HG03139 (cell line): ENCODE measurements around the gene CDH11.

Source experiments
- ATAC-seq: cut with Tn5 transposase; IDR thresholded peaks from one replicate; pipeline ENCODE4 v1.9.1; 2021; ENCODE audit not compliant: unreplicated experiment

CDH11 gene

GRCh38 chr16:65071433-65072311 is 50.2 kb downstream of the CDH11 start:
- no peak for ATAC-seq

- no peak for ATAC-seq
Measured at GRCh38 chr16:65070831-65071432, 50.9 kb downstream of the CDH11 start.

GRCh38 chr16:65069766-65070165 is 52.1 kb downstream of the CDH11 start:
- no peak for ATAC-seq

GRCh38 chr16:65069065-65069464 is 52.8 kb downstream of the CDH11 start:
- ATAC-seq, result no peak

- no peak for ATAC-seq
Measured at GRCh38 chr16:65068151-65068740, 53.6 kb downstream of the CDH11 start.

GRCh38 chr16:65066651-65067050 is 55.2 kb downstream of the CDH11 start:
- no peak for ATAC-seq

- no peak for ATAC-seq
Measured at GRCh38 chr16:65065031-65065430, 56.8 kb downstream of the CDH11 start.

GRCh38 chr16:65064131-65064530 is 57.7 kb downstream of the CDH11 start:
- no peak for ATAC-seq

GRCh38 chr16:65062736-65063583 is 58.9 kb downstream of the CDH11 start:
- ATAC-seq, result no peak

GRCh38 chr16:65061935-65062518 is 59.8 kb downstream of the CDH11 start:
- ATAC-seq, result no peak

- no peak for ATAC-seq
Measured at GRCh38 chr16:65061263-65061662, 60.6 kb downstream of the CDH11 start.

- no peak for ATAC-seq
Measured at GRCh38 chr16:65059406-65059980, 62.4 kb downstream of the CDH11 start.

GRCh38 chr16:65057184-65057583 is 64.7 kb downstream of the CDH11 start:
- no peak for ATAC-seq

GRCh38 chr16:65054457-65054856 is 67.4 kb downstream of the CDH11 start:
- ATAC-seq, result no peak

- no peak for ATAC-seq
Measured at GRCh38 chr16:65049679-65050078, 72.2 kb downstream of the CDH11 start.

- no peak for ATAC-seq
Measured at GRCh38 chr16:65045961-65046360, 75.9 kb downstream of the CDH11 start.

GRCh38 chr16:65044873-65045272 is 77.0 kb downstream of the CDH11 start:
- no peak for ATAC-seq

GRCh38 chr16:65044026-65044425 is 77.8 kb downstream of the CDH11 start:
- ATAC-seq, result no peak

- no peak for ATAC-seq
Measured at GRCh38 chr16:65042438-65043365, 79.2 kb downstream of the CDH11 start.
